Adrenal gland (tissue), 12 donors: ENCODE measurements around the gene OPCML. TPM values are rescaled to one million over a fixed set of nuclear protein-coding genes. Genes with fewer than 3 reads are reported as not detected.

Source experiments
- DNase-seq, 7 donors: peaks; one replicate each; pipeline ENCODE4 v3.0.0-alpha.2; 2019 to 2020
- H3K27ac ChIP-seq, 5 donors: fragments of 200-600 bp; sonication (generic) in 4 of 5; 1 replicate in 3 of 5; 2 replicates in 2 of 5; pipeline versions ENCODE4 v1.5.1 to v1.8.0; 2016 to 2020; ENCODE audit warnings: mild to moderate bottlenecking in 1 of 5
- H3K27me3 ChIP-seq: fragments of 200-600 bp; 2 replicates; pipeline ENCODE4 v1.8.0; 2021
- H3K36me3 ChIP-seq, 2 donors: fragments of 200-600 bp; replicated peaks in 1 of 2; 1 replicate in 1 of 2; 2 replicates in 1 of 2; pipeline versions ENCODE4 v1.5.1 to v1.8.0; 2018 to 2022
- H3K4me1 ChIP-seq, 2 donors: fragments of 200-600 bp; replicated peaks in 1 of 2; 1 replicate in 1 of 2; 2 replicates in 1 of 2; pipeline versions ENCODE4 v1.5.1 to v1.8.0; 2018 to 2021
- H3K4me3 ChIP-seq, 4 donors: fragments of 200-600 bp; sonication (generic) in 3 of 4; one replicate each; pipeline ENCODE4 v1.5.1; 2016 to 2018
- H3K9me3 ChIP-seq, 3 donors: fragments of 200-600 bp; sonication (generic) in 1 of 3; replicated peaks in 1 of 3; 1 replicate in 2 of 3; 2 replicates in 1 of 3; pipeline versions ENCODE4 v1.5.1 to v1.8.0; 2016 to 2021
- CTCF ChIP-seq, 6 experiments: fragments of 450-650 bp in 4 of 6; fragments of 200-600 bp in 2 of 6; sonication (generic) in 1 of 6; IDR thresholded peaks; 1 replicate in 5 of 6; 2 replicates in 1 of 6; pipeline versions ENCODE4 v1.5.1 to v1.8.0; 2016 to 2021; ENCODE audit warnings: antibody characterized with exemption in 6 of 6, mild to moderate bottlenecking in 2 of 6, moderate library complexity in 1 of 6
- POLR2A ChIP-seq, 2 donors: fragments of 450-650 bp; IDR thresholded peaks; one replicate each; pipeline ENCODE4 v1.6.1; 2017; ENCODE audit warnings: antibody characterized with exemption in 2 of 2, mild to moderate bottlenecking in 2 of 2, moderate library complexity in 1 of 2
- WGBS, 4 donors: extraction: QIAGEN DNeasy Blood & Tissue Kit in 2 of 4; methylation state at CpG; one replicate each; pipeline versions ENCODE4 v1.1.5 to v1.1.7; 2013 to 2017; 5-methylcytosine and 5-hydroxymethylcytosine counted together
- intact Hi-C, 2 donors: fragments of 100-400 bp; cut with DNase I; formaldehyde crosslinking; loops; one replicate each; pipeline versions ENCODE4 v1.14.1 to v1.15.0; 2022 to 2023
- polyA plus RNA-seq, 3 donors: library from polyadenylated mRNA; stranded (reverse); fragments of 200-250 nt in 2 of 3; fragments of 350-450 nt in 1 of 3; fragmentation: Illumina TruSeq in 1 of 3; extraction: RNeasy Lipid Tissue Mini Kit (QIAGEN cat#74804) in 1 of 3; gene quantifications; one replicate each; pipeline ENCODE4 v1.2.3, GENCODE V29; 2013 to 2014
- total RNA-seq, 9 donors: library from RNA; depleted of rRNA in 4 of 9; stranded (reverse); fragments of >200 nt in 4 of 9; fragments of 120-200 nt in 1 of 9; fragmentation: NEBNext Ultra II Directional in 1 of 9; extraction: Animal tissue kit (Norgen Biotek cat#: 25700) in 1 of 9; gene quantifications; one replicate each; pipeline versions ENCODE4 v1.1.0 to v1.2.4, GENCODE V29; 2013 to 2023
- donor health status: healthy with polysubstance abuse.
- donor health status: Bipolar disorder and iron deficiency.
- donor health status: DM: yes; HTN: yes; CAD: no.
- donor health status: DM: no; HTN: no; CAD: no.
- donor health status: DM: no; HTN: no; CAD: no.
- donor health status: DM: yes; HTN: yes; CAD: no.

Gene OPCML
- total and polyA plus RNA-seq, 12 donors, result 0.10 to 5.5 (median 0.72) TPM; not detected in 5

DNA sequence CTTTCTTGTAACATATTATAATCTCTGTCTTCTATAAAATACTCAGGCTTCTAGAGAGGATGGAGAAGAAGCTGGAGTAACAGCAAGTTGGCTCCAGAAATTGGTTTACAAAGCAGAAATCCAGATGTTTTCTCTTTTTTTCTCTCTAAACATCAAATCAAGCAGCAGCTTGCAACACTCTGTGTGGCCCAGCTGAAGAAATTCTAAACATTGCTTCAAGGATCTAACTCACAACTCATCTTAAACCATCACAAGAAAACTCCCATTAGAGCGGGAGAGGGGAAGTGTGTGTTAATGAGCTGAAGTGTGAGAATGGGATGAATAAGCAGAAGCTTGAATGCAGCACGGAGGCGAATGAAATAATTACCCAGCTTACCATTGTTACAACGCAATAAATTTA, 146.5 kb downstream of the OPCML start:
- intact Hi-C loops, result no loop called here
- no peak for TF ChIP-seq POLR2A (IDR thresholded peaks at IDR 0.05)
- TF ChIP-seq CTCF (IDR thresholded peaks at IDR 0.05), result no peak
- Histone ChIP-seq H3K36me3 (no peaks in the 10 kb centered on the region), H3K27me3 (no peaks in the 10 kb centered on the region), H3K9me3 (no peaks in the 10 kb centered on the region), H3K27ac (no peak overlapping the region), H3K4me1 (no peaks in the 10 kb centered on the region), H3K4me3 (no peak overlapping the region)
- DNase-seq, result no peak
- WGBS, 4 donors, result 58 to 66% (median 63%) methylated on average over 4 of the region's 4 CpGs

DNA sequence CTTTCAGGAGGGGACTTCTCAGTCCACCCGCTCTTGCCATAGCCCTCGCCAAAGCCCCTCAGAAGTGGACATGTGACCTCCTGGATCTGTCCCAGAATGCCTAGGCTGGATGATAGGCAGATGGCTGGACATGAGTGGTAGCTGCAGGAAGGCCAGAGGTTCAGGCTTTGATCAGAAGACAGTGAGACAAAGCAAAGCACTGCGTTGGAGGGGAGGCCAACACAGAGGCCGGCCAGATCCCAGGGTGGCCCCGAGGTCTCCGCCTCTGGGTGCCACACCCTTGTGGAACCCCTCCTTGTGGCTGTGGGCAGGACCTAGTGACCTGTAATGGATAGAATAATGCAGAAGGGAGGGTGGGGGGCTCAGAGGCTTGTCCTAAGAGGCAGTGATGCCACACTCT, 147.6 kb downstream of the OPCML start:
- H3K27me3 ChIP-seq, result peaks cover 4% of the 10 kb centered on the region
- H3K4me3 ChIP-seq, result no peak overlapping the region
- DNase-seq, result no peak
- no peak overlapping the region for H3K27ac ChIP-seq
- H3K4me1 ChIP-seq, result no peaks in the 10 kb centered on the region
- TF ChIP-seq CTCF (IDR thresholded peaks at IDR 0.05) (no peak), POLR2A (IDR thresholded peaks at IDR 0.05) (no peak)
- no peaks in the 10 kb centered on the region for H3K36me3 ChIP-seq
- WGBS, 4 donors, result 57 to 90% (median 78%) methylated on average over 4 to 6 of the region's 6 CpGs
- intact Hi-C loops, result no loop called here
- no peaks in the 10 kb centered on the region for H3K9me3 ChIP-seq

GRCh38 chr11:133383689-133384088, 148.6 kb downstream of the OPCML start:
- Histone ChIP-seq H3K27ac (no peak overlapping the region), H3K4me3 (no peak overlapping the region), H3K4me1 (no peaks in the 10 kb centered on the region), H3K27me3 (peaks cover 4% of the 10 kb centered on the region), H3K36me3 (no peaks in the 10 kb centered on the region), H3K9me3 (no peaks in the 10 kb centered on the region)
- TF ChIP-seq CTCF (IDR thresholded peaks at IDR 0.05) (no peak), POLR2A (IDR thresholded peaks at IDR 0.05) (no peak)
- DNase-seq, result no peak
- 38 to 81% (median 69%) methylated on average over 1 to 4 of the region's 4 CpGs for WGBS, 4 donors
- intact Hi-C loops, result no loop called here

- 26 to 49% (median 34%) methylated on average over 7 to 8 of the region's 8 CpGs for WGBS, 4 donors
- no peak overlapping the region for H3K4me3 ChIP-seq
- TF ChIP-seq CTCF (IDR thresholded peaks at IDR 0.05), result no peak
- no peak for TF ChIP-seq POLR2A (IDR thresholded peaks at IDR 0.05)
- H3K27ac ChIP-seq, result no peak overlapping the region
- peaks cover 4% of the 10 kb centered on the region for H3K27me3 ChIP-seq
- no peaks in the 10 kb centered on the region for H3K36me3 ChIP-seq
- H3K9me3 ChIP-seq, result no peaks in the 10 kb centered on the region
- no peaks in the 10 kb centered on the region for H3K4me1 ChIP-seq
- peak in 3 of 7 donors; percentile 23 to 38 (median 33) for DNase-seq
- intact Hi-C loops, result no loop called here
Measured at GRCh38 chr11:133383201-133383600, 149.1 kb downstream of the OPCML start.
